Endometrial microvascular endothelial cells (primary cell): ENCODE data around the gene LGR5. TPM values are rescaled to one million over a fixed set of nuclear protein-coding genes. Genes with fewer than 3 reads are reported as not detected.

Source experiments
- in situ Hi-C: cut with HindIII; loops from 2 replicates; pipeline ENCODE4 v1.10.0; 2017; ENCODE audit warnings: low sequenced_read_pairs, low pct_unique_long_range_greater_than_20kb; ENCODE audit errors: inconsistent ontology term
- total RNA-seq: library from RNA; depleted of rRNA; stranded (reverse); fragments of >200 nt; gene quantifications from one replicate; pipeline ENCODE4 v1.2.3, GENCODE V29; 2015; ENCODE audit errors: inconsistent ontology term

Gene LGR5
- total RNA-seq, 1 donor from 2014 or later: not detected

- in situ Hi-C loops: no loop called here
Observed at GRCh38 chr12:71436696-71437095, 2.9 kb upstream of the LGR5 start.

GRCh38 chr12:71438670-71439361 lies 782 bp upstream of the LGR5 start:
- in situ Hi-C loops: no loop called here

GRCh38 chr12:71439362-71439612 lies 311 bp upstream of the LGR5 start:
- in situ Hi-C loops: no loop called here

GRCh38 chr12:71440345-71440762 lies 756 bp downstream of the LGR5 start:
- in situ Hi-C loops: no loop called here

- in situ Hi-C loops: no loop called here
Observed at GRCh38 chr12:71440763-71441748, 1.5 kb downstream of the LGR5 start.

GRCh38 chr12:71441836-71442566 lies 2.4 kb downstream of the LGR5 start:
- in situ Hi-C loops: no loop called here

GRCh38 chr12:71442567-71442931 lies 3.0 kb downstream of the LGR5 start:
- in situ Hi-C loops: no loop called here

GRCh38 chr12:71445071-71445470 lies 5.5 kb downstream of the LGR5 start:
- in situ Hi-C loops: no loop called here

GRCh38 chr12:71447691-71448132 lies 8.1 kb downstream of the LGR5 start:
- in situ Hi-C loops: no loop called here

GRCh38 chr12:71448150-71448581 lies 8.6 kb downstream of the LGR5 start:
- in situ Hi-C loops: no loop called here

- in situ Hi-C loops: no loop called here
Observed at GRCh38 chr12:71449373-71450070, 9.9 kb downstream of the LGR5 start.

GRCh38 chr12:71452006-71452405 lies 12.4 kb downstream of the LGR5 start:
- in situ Hi-C loops: no loop called here

- in situ Hi-C loops: no loop called here
Observed at GRCh38 chr12:71455028-71455737, 15.6 kb downstream of the LGR5 start.

GRCh38 chr12:71456316-71456715 lies 16.7 kb downstream of the LGR5 start:
- in situ Hi-C loops: no loop called here

- in situ Hi-C loops: no loop called here
Observed at GRCh38 chr12:71456990-71457389, 17.4 kb downstream of the LGR5 start.

- in situ Hi-C loops: no loop called here
Observed at GRCh38 chr12:71460318-71460717, 20.7 kb downstream of the LGR5 start.

GRCh38 chr12:71460850-71461609 lies 21.4 kb downstream of the LGR5 start:
- in situ Hi-C loops: no loop called here
